Stimulated activated CD8-positive, alpha-beta memory T cell treated with anti-CD3 and anti-CD28 coated beads, Interleukin-12 subunit alpha, Interleukin-12 subunit beta, amount 100 ng/mL, for 4 hours (primary cell): ENCODE results near the gene SEPHS2.
"Not testable (repeated sequence)": the region's sequence is repeated elsewhere in the genome, so short reads cannot be mapped to it uniquely, and the experiment has no call there.

Experiments used
- DNase-seq: peaks from one replicate; pipeline ENCODE4 v3.0.0-alpha.2; 2020; ENCODE audit warnings: low read depth

SEPHS2 gene

DNA sequence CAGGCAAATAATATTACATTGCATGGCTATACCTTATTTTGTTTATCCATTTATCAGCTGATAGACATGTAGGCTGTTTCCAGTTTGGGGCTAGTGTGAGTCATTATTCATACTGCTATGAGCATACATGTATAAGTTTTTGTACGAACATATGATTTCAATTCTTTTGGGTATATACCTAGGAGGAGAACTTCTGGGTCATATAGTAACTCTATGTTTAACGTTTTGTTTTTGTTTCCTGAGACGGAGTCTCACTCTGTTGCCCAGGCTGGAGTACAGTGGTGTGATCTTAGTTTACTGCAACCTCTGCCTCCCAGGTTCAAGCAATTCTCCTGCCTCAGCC is 24.5 kb upstream of the SEPHS2 start:
- DNase-seq, result no peak

- no peak for DNase-seq
Observed at GRCh38 chr16:30464078-30464477, 18.4 kb upstream of the SEPHS2 start.

- DNase-seq, result not testable (repeated sequence)
Observed at GRCh38 chr16:30461426-30461825, 15.8 kb upstream of the SEPHS2 start.

- no peak for DNase-seq
Observed at GRCh38 chr16:30459456-30459855, 13.8 kb upstream of the SEPHS2 start.

- peak; percentile 74 for DNase-seq
Observed at GRCh38 chr16:30458561-30459394, 13.1 kb upstream of the SEPHS2 start.

DNA sequence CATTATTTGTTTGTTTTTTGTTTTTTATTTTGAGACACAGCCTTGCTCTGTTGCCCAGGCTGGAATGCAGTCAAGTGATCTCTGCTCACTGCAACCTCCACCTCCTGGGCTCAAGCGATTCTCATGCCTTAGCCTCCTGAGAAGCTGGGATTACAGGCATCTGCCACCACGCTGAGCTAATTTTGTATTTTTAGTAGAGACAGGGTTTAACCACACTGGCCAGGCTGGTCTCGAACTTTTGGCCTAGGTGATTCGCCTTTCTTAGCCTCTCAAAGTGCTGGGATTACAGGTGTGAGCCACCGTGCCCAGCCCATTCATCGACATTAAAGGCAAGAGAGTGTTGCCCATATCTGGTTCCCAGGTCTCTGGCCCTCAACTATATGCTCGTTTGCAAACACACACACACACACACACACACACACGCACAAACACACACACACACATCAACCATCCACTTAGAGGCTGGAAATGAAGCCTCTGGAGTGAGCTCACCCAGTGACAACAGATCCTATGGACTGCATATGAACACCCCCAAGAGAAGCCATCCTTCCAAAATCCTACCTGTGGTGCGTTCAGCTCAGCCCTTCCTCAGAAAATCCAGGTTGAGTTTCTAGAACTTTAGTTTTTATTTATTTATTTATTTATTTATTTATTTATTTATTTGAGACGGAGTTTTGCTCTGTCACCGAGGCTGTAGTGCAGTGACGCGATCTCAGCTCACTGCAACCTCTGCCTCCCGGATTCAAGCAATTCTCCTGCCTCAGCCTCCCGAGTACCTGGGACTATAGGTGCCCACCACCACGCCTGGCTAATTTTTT is 12.3 kb upstream of the SEPHS2 start:
- no peak for DNase-seq

- no peak for DNase-seq
Observed at GRCh38 chr16:30457256-30457655, 11.6 kb upstream of the SEPHS2 start.

DNA sequence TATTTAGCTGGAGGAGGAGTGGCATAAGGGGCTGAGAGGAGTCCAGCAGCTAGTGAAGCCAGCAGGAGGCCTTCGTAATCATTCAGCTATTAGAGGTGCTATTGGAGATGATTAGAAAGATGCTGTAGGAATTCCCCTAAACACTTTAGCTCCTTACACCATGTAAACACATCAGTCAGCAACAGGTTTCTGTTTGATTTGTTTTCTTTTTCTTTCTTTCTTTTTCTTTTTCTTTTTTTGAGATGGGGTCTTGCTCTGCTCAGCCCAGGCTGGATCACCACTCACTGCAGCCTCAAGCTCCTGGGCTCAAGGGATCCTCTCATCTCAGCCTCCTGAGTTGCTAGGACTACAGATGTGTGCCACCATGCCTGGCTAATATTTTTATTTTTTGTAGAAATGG is 10.6 kb upstream of the SEPHS2 start:
- no peak for DNase-seq

DNA sequence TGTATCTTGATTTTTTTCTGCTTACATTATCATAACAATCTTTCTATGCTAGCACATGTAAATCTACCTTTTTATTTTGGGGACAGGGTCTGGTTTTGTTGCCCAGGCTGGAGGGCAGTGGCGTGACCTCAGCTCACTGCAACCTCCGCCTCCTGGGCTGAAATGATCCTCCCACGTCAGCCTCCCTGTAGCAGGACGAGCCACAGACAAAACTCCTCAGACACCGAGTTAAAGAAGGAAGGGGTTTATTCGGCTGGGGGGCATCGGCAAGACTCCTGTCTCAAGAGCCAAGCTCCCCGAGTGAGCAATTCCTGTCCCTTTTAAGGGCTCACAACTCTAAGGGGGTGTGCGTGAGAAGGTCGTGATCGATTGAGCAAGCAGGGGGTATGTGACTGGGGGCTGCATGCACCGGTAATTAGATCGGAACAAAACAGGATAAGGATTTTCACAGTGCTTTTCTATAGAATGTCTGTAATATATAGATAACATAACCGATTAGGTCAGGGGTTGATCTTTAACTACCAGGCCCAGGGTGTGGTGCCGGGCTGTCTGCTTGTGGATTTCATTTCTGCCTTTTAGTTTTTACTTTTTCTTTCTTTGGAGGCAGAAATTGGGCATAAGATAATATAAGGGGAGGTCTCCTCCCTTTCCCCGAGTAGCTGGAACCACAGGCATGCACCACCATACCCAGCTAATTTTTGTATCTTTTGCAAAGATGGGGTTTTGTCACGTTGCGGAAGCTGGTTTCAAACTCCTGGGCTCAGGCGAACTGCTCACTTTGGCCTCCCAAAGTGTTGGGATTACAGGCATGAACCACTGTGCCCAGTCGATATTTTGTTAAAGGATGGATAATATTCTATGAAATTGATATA is 7.3 kb upstream of the SEPHS2 start:
- not testable (repeated sequence) for DNase-seq

- no peak for DNase-seq
Observed at GRCh38 chr16:30449116-30449435, 3.4 kb upstream of the SEPHS2 start.

- no peak for DNase-seq
Observed at GRCh38 chr16:30447512-30448226, 2.0 kb upstream of the SEPHS2 start.

GRCh38 chr16:30446203-30446595 is 525 bp upstream of the SEPHS2 start:
- no peak for DNase-seq

DNA sequence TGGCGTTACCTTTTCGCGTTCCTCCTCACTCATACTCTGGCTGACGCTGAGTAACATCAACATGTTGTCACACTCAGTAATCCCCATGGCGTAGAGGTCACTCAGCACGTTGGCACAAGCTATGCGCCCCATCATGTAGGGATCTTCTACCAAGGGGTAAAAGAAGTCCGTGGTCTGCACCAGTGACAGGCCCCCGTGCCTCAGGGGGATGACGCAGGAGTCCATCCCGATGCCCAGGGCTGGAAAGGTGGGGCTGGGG is 596 bp downstream of the SEPHS2 start:
- DNase-seq, result no peak

DNA sequence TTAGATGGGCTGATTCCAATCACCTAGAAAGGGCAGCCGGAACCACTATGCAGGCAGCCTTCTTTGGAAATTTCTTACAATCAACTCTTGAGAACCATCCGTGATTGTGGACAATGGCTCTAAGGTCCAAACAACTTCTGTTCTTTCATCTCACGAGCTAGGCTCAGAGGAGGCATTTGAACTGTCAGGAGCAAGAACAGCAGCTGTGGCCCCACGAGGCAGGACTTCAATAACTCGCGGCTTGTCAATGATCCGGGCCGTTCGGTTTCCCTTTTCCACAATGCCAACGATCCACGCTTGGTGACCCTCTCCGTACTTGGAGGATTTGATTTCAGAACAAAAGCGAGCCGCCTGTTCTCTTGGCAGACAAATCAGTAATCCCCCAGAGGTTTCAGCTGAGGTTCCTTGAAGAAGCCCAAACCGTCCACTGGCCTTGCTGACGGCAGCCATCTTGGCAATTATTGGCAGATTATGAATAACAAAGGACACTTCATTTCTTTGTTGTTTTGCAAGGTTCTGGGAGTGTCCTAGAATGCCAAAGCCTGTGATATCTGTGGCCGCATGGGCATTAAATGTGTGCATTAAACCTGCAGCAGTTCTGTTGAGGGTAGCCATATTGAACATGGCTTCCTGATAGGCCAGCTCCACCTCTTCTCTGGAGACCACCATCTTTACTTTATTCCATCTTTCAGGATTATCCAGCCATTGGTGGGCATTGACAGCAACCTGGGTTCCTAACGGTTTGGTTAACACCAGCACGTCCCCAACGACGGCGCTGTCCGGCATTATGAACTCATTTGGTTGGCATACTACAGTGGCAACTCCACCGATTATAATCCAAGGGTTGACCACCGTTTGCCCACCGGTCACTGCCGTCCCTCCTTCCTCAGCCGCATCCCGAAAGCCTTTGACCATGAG is 1.2 kb downstream of the SEPHS2 start:
- no peak for DNase-seq

DNA sequence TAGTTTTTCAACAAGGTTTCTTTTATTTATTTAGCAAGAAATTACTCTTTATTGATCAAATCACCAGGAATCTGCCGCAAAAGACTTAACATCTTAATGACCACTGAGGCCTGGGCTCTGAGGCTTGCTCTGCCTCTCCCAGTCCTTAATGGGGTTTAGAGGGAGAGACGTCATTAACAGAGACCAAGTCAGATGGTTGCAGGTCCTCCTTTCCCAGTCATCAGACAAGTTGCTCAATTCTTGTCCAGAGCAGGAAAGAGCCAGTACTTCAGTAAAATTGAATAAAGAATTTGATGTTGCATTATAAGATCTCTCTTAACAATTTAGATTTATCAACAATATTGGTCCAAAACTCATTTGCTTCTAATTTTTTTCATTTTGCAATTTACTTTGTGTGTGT is 2.0 kb downstream of the SEPHS2 start:
- no peak for DNase-seq

GRCh38 chr16:30439720-30440348 is 5.8 kb downstream of the SEPHS2 start:
- no peak for DNase-seq

DNA sequence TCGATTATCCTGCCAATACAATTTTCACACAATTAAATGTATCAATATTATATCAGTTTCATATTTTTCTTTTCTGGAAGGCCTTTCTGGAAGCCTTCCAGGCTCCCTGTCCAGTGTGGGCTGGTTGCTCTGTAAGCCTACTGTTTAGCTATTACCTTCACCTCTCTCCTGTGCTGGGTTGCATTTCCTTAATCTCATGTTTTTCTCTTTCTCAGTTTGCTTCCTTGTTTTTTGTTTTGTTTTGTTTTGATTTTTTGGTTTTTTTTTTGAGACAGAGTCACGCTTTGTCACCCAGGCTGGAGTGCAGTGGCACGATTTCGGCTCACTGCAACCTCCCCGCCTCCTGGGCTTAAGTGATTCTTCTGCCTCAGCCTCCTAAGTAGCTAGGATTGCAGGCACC is 6.8 kb downstream of the SEPHS2 start:
- DNase-seq, result no peak

DNA sequence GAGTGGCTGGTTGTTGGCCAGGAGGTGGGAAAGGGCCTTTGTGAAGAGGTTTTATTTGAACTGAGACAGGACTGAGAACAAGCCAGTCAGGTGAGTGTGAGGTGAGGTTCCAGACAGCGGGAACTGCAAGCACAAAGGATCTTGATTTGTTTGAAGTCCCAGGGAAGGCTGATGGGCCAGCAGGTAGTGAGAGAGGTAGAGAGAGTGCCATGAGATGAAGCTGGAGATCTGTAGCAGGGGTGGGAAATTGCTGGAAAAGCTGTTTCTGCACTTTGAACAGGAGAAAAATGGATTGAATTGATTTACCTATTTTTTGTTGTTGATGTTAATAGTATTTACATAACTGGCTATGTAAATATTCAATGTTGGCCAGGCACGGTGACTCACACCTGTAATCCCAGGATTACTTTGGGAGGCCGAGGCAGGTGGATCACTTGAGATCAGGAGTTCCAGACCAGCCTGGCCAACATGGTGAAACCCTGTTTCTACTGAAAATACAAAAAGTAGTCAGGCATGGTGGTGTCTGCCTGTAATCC is 8.1 kb downstream of the SEPHS2 start:
- no peak for DNase-seq

- no peak for DNase-seq
Observed at GRCh38 chr16:30434852-30435251, 10.8 kb downstream of the SEPHS2 start.

- DNase-seq, result no peak
Observed at GRCh38 chr16:30430428-30430970, 15.2 kb downstream of the SEPHS2 start.
